H1 (cell line): ENCODE results near the gene TBC1D22A. TPM values are rescaled to one million over a fixed set of nuclear protein-coding genes. Genes with fewer than 3 reads are reported as not detected.

Experiments used
- CTCF ChIA-PET: fragments of 300-600 bp; sonication (Branson Sonifier 250); formaldehyde crosslinking; loops from one replicate; lab custom pipeline; 2021; ENCODE audit not compliant: partially characterized antibody; lab: Charles Lee
- POLR2A ChIA-PET: fragments of 300-600 bp; sonication (Branson Sonifier 250); formaldehyde crosslinking; loops from one replicate; lab custom pipeline; 2021; ENCODE audit warnings: inconsistent platforms; ENCODE audit not compliant: partially characterized antibody; lab: Charles Lee
- DNase-seq, 2 experiments: peaks; one replicate each; pipeline versions ENCODE4 v3.0.0 to v3.0.0-alpha.2; 2010 to 2022; ENCODE audit warnings: low spot score in 2 of 2, low read depth in 1 of 2, mixed read lengths in 1 of 2
- FAIRE-seq: peaks from 2 replicates; lab custom pipeline; 2011; peaks lifted over from hg19 to GRCh38; lab: Jason Lieb, UNC
- H2AFZ ChIP-seq: 2 replicates; pipeline ENCODE4 v1.8.1; 2012; ENCODE audit warnings: low read length, inconsistent platforms
- H2AK5ac ChIP-seq: 2 replicates; pipeline ENCODE4 v1.6.1; 2013; ENCODE audit warnings: low read depth, low read length
- H2BK120ac ChIP-seq: replicated peaks from 2 replicates; pipeline ENCODE3; 2013; ENCODE audit warnings: low read depth, low read length, inconsistent platforms
- H2BK12ac ChIP-seq: 2 replicates; pipeline ENCODE4 v1.6.1; 2013; ENCODE audit warnings: low read depth, low read length
- H2BK15ac ChIP-seq: 2 replicates; pipeline ENCODE4 v1.6.1; 2013; ENCODE audit warnings: low read length
- H2BK20ac ChIP-seq: 2 replicates; pipeline ENCODE4 v1.6.1; 2013; ENCODE audit warnings: low read length
- H2BK5ac ChIP-seq: 2 replicates; pipeline ENCODE4 v1.6.1; 2013; ENCODE audit warnings: low read depth, low read length
- H3K14ac ChIP-seq: 2 replicates; pipeline ENCODE4 v1.6.1; 2013; ENCODE audit warnings: inconsistent platforms; ENCODE audit not compliant: insufficient read length
- H3K18ac ChIP-seq: 2 replicates; pipeline ENCODE4 v1.6.1; 2013; ENCODE audit warnings: low read length; ENCODE audit errors: extremely low read depth
- H3K23ac ChIP-seq: 2 replicates; pipeline ENCODE4 v1.6.1; 2013; ENCODE audit warnings: inconsistent platforms; ENCODE audit not compliant: insufficient read length
- H3K23me2 ChIP-seq: 2 replicates; pipeline ENCODE4 v1.6.1; 2013; ENCODE audit warnings: low read depth, low read length
- H3K27ac ChIP-seq: 2 replicates; pipeline ENCODE4 v1.6.1; 2011; ENCODE audit warnings: low read depth, low read length, inconsistent platforms
- H3K27me3 ChIP-seq, 4 experiments: replicated peaks in 1 of 4; 1 replicate in 1 of 4; 2 replicates in 3 of 4; pipeline versions ENCODE4 v1.6.1 to v1.8.1; 2011 to 2013; ENCODE audit warnings: low read length in 3 of 4, mild to moderate bottlenecking in 3 of 4, inconsistent platforms in 2 of 4, mixed read lengths in 2 of 4, moderate library complexity in 1 of 4; ENCODE audit not compliant: control insufficient read depth in 3 of 4, insufficient read depth in 3 of 4; ENCODE audit errors: extremely low read depth in 1 of 4
- H3K36me3 ChIP-seq, 4 experiments: 2 replicates each; pipeline versions ENCODE4 v1.6.1 to v1.8.1; 2011 to 2013; ENCODE audit warnings: mild to moderate bottlenecking in 4 of 4, low read length in 3 of 4, moderate library complexity in 2 of 4, control low read depth in 1 of 4, inconsistent platforms in 1 of 4; ENCODE audit not compliant: insufficient read depth in 4 of 4, control insufficient read depth in 2 of 4
- H3K4ac ChIP-seq: replicated peaks from 2 replicates; pipeline ENCODE3; 2013; ENCODE audit warnings: low read length, low read depth, mixed read lengths, inconsistent platforms; ENCODE audit not compliant: insufficient read length
- H3K4me1 ChIP-seq, 4 experiments: replicated peaks in 1 of 4; 1 replicate in 1 of 4; 2 replicates in 3 of 4; pipeline versions ENCODE4 v1.6.1 to v1.8.1; 2011 to 2013; ENCODE audit warnings: low read length in 3 of 4, inconsistent platforms in 2 of 4, mixed read lengths in 1 of 4; ENCODE audit not compliant: insufficient read depth in 4 of 4, control insufficient read depth in 3 of 4
- H3K4me2 ChIP-seq, 2 experiments: 2 replicates each; pipeline versions ENCODE4 v1.6.1 to v1.8.1; 2011 to 2013; ENCODE audit warnings: low read depth in 2 of 2, low read length in 2 of 2, control low read depth in 1 of 2, inconsistent platforms in 1 of 2, mild to moderate bottlenecking in 1 of 2; ENCODE audit not compliant: insufficient read depth in 1 of 2
- H3K4me3 ChIP-seq, 4 experiments: fragments of 200-600, 300-600 bp in 1 of 4; sonication (generic), shearing (Covaris generic), sonication (Bioruptor Twin) in 1 of 4; 2 replicates each; pipeline versions ENCODE4 v1.5.1 to v1.8.1; 2011 to 2016; ENCODE audit warnings: low read length in 4 of 4, low read depth in 3 of 4, control low read depth in 2 of 4, inconsistent platforms in 2 of 4, mild to moderate bottlenecking in 2 of 4, mixed read lengths in 1 of 4, moderate library complexity in 1 of 4; ENCODE audit not compliant: insufficient read depth in 2 of 4; ENCODE audit errors: extremely low read depth in 1 of 4
- H3K56ac ChIP-seq: replicated peaks from 2 replicates; pipeline ENCODE3; 2013; ENCODE audit warnings: low read depth, mild to moderate bottlenecking, mixed read lengths, low read length, inconsistent platforms; ENCODE audit not compliant: insufficient read length
- H3K79me1 ChIP-seq: 2 replicates; pipeline ENCODE4 v1.6.1; 2013; ENCODE audit warnings: low read depth, low read length, control low read depth
- H3K79me2 ChIP-seq, 2 experiments: 2 replicates each; pipeline versions ENCODE4 v1.6.1 to v1.8.1; 2012 to 2013; ENCODE audit warnings: low read length in 2 of 2, mild to moderate bottlenecking in 2 of 2, inconsistent platforms in 1 of 2; ENCODE audit not compliant: insufficient read depth in 2 of 2, control insufficient read depth in 1 of 2
- H3K9ac ChIP-seq, 4 experiments: replicated peaks in 1 of 4; 1 replicate in 1 of 4; 2 replicates in 3 of 4; pipeline versions ENCODE4 v1.6.1 to v1.8.1; 2011 to 2013; ENCODE audit warnings: low read depth in 3 of 4, low read length in 3 of 4, control low read depth in 2 of 4, mild to moderate bottlenecking in 2 of 4, moderate library complexity in 2 of 4, inconsistent platforms in 1 of 4; ENCODE audit errors: extremely low read depth in 1 of 4
- H3K9me3 ChIP-seq, 2 experiments: 2 replicates each; pipeline versions ENCODE4 v1.6.1 to v1.8.1; 2012 to 2013; ENCODE audit warnings: mild to moderate bottlenecking in 2 of 2, moderate library complexity in 2 of 2, control low read depth in 1 of 2, inconsistent platforms in 1 of 2, low read depth in 1 of 2, low read length in 1 of 2, mixed read lengths in 1 of 2; ENCODE audit not compliant: insufficient read depth in 2 of 2
- H4K20me1 ChIP-seq, 2 experiments: replicated peaks in 1 of 2; 2 replicates each; pipeline versions ENCODE3 to v1.8.1; 2011 to 2013; ENCODE audit warnings: inconsistent platforms in 2 of 2, low read length in 2 of 2, mild to moderate bottlenecking in 1 of 2; ENCODE audit not compliant: insufficient read depth in 2 of 2, control insufficient read depth in 1 of 2
- H4K5ac ChIP-seq: 2 replicates; pipeline ENCODE4 v1.6.1; 2013; ENCODE audit warnings: low read length, low read depth, mixed read lengths, inconsistent platforms; ENCODE audit not compliant: insufficient read length
- H4K8ac ChIP-seq: 2 replicates; pipeline ENCODE4 v1.8.0; 2013; ENCODE audit warnings: mild to moderate bottlenecking, moderate library complexity, low read length, inconsistent platforms; ENCODE audit not compliant: insufficient read depth; ENCODE audit errors: extremely low read depth
- H4K91ac ChIP-seq: replicated peaks from 2 replicates; pipeline ENCODE3; 2013; ENCODE audit warnings: low read length, mixed read lengths, inconsistent platforms; ENCODE audit not compliant: insufficient read length
- CTBP2 ChIP-seq: IDR thresholded peaks from 2 replicates; pipeline ENCODE4 v1.7.0; 2011; ENCODE audit warnings: borderline replicate concordance, mild to moderate bottlenecking, moderate library complexity, mixed read lengths, low read length; ENCODE audit not compliant: insufficient read depth, insufficient read length
- CTCF ChIP-seq, 3 experiments: IDR thresholded peaks; 1 replicate in 2 of 3; 2 replicates in 1 of 3; pipeline versions ENCODE4 v1.5.1 to v1.6.1; 2011; ENCODE audit warnings: low read length in 3 of 3, mild to moderate bottlenecking in 3 of 3, inconsistent platforms in 2 of 3, low read depth in 1 of 3, moderate library complexity in 1 of 3; ENCODE audit not compliant: insufficient read depth in 1 of 3; ENCODE audit errors: control extremely low read depth in 1 of 3
- GTF2F1 ChIP-seq: IDR thresholded peaks from 2 replicates; pipeline ENCODE4 v1.6.1; 2012; ENCODE audit warnings: low read depth, low read length, improper control_type of control experiment, borderline replicate concordance
- PHF8 ChIP-seq: fragments of 200-600 bp; sonication (generic); conservative IDR thresholded peaks from 2 replicates; pipeline ENCODE4 v1.7.1; 2012; ENCODE audit warnings: low read depth, mild to moderate bottlenecking, inconsistent platforms, low read length, moderate library complexity
- SP1 ChIP-seq: IDR thresholded peaks from 2 replicates; pipeline ENCODE4 v1.6.1; 2011; ENCODE audit warnings: low read depth, low read length
- SUZ12 ChIP-seq: fragments of 200-600 bp; sonication (generic); IDR thresholded peaks from 2 replicates; pipeline ENCODE4 v1.6.1; 2012; ENCODE audit warnings: mild to moderate bottlenecking, inconsistent platforms, low read length, moderate library complexity, mixed read lengths
- YY1 ChIP-seq: IDR thresholded peaks from 2 replicates; pipeline ENCODE4 v1.6.1; 2011; ENCODE audit warnings: low read depth, mild to moderate bottlenecking, low read length
- WGBS, 2 experiments: shearing (Covaris generic) in 1 of 2; methylation state at CpG; one replicate each; pipeline versions ENCODE4 v1.1.6 to v1.1.7; 2013 to 2015; ENCODE audit warnings: low lambda C conversion rate in 2 of 2, mixed read lengths in 2 of 2, inconsistent platforms in 1 of 2, low coverage in 1 of 2, missing lambda C conversion rate in 1 of 2; ENCODE audit not compliant: insufficient replicate concordance in 2 of 2, insufficient coverage in 1 of 2, insufficient read length in 1 of 2; ENCODE audit errors: extremely low coverage in 1 of 2, missing lambda C conversion rate in 1 of 2; 5-methylcytosine and 5-hydroxymethylcytosine counted together
- polyA plus RNA-seq, 7 experiments: library from polyadenylated mRNA; depleted of rRNA in 3 of 7; stranded (reverse) in 5 of 7; unstranded in 2 of 7; fragments of >200 nt in 5 of 7; fragments of 200-250 nt in 2 of 7; gene quantifications; 1 replicate in 5 of 7; 2 replicates in 1 of 7; 4 replicates in 1 of 7; pipeline versions ENCODE4 v1.2.1 to v1.2.3, GENCODE V29; 2011 to 2013; ENCODE audit warnings: missing spikeins in 2 of 7, mixed read lengths in 2 of 7
- total RNA-seq: library from RNA; stranded (reverse); fragmentation: NEBNext Ultra II Directional; extraction: Animal tissue kit (Norgen Biotek cat#: 25700); gene quantifications from 2 replicates; pipeline ENCODE4 v1.2.1, GENCODE V29; 2021

TBC1D22A gene
- total and polyA plus RNA-seq, 2 of the 8 experiments (the other 6 are each of a cell fraction or from before 2014, with no cell fraction given) = 11.9 to 18.4 TPM

GRCh38 chr22:47207846-47208554 lies 445.6 kb downstream of the TBC1D22A start:
- Histone ChIP-seq H4K20me1 (no peaks in the 10 kb centered on the region), H4K5ac (no peak overlapping the region), H3K9me3 (peaks cover 82 to 92% of the 10 kb centered on the region in 2 experiments), H3K36me3 (no peaks in the 10 kb centered on the region), H2BK12ac (no peak overlapping the region), H2AK5ac (no peak overlapping the region), H3K4me3 (no peak overlapping the region), H2AFZ (no peak overlapping the region), H3K79me1 (no peaks in the 10 kb centered on the region), H3K27me3 (no peaks in the 10 kb centered on the region), H2BK5ac (no peak overlapping the region), H3K23me2 (no peaks in the 10 kb centered on the region), H3K4me2 (no peak overlapping the region), H3K27ac (no peak overlapping the region), H4K91ac (no peak overlapping the region), H2BK15ac (no peak overlapping the region), H3K4ac (no peak overlapping the region), H3K79me2 (no peaks in the 10 kb centered on the region), H3K14ac (no peak overlapping the region), H4K8ac (no peak overlapping the region), H3K9ac (no peak overlapping the region), H3K23ac (no peak overlapping the region), H2BK120ac (no peak overlapping the region), H2BK20ac (no peak overlapping the region), H3K56ac (no peak overlapping the region), H3K18ac (no peak overlapping the region), H3K4me1 (no peaks in the 10 kb centered on the region)
- POLR2A ChIA-PET = no interaction called here
- TF ChIP-seq YY1 (no peak), CTCF (IDR thresholded peaks at IDR 0.05; ENCODE audit: control extremely low read depth in 1 of 3, insufficient read depth in 1 of 3, low read depth in 1 of 3, low read length in 3 of 3) (no peak), SP1 (no peak), SUZ12 (no peak), GTF2F1 (no peak), CTBP2 (no peak), PHF8 (no peak)
- CTCF ChIA-PET = no interaction called here
- FAIRE-seq (no peak), DNase-seq (peak in 1 of 2 experiments; percentile 16)
- 83% methylated on average over 11 of the region's 12 CpGs; no CpG with 5 or more reads in 1 of the 2 experiments for WGBS, 2 experiments
